Body of pancreas (tissue), 4 donors: ENCODE results near the gene CD81. TPM values are rescaled to one million over a fixed set of nuclear protein-coding genes. Genes with fewer than 3 reads are reported as not detected.

ENCODE experiments used
- ATAC-seq: fragments of 150-250 bp; one replicate; pipeline ENCODE4 v1.9.1; 2016
- DNase-seq, 4 donors: peaks; one replicate each; pipeline ENCODE4 v3.0.0-alpha.2; 2019
- H3K27ac ChIP-seq, 4 donors: fragments of 200-600 bp; sonication (generic); 1 replicate in 3 of 4; 2 replicates in 1 of 4; pipeline versions ENCODE4 v1.5.1 to v1.6.1; 2016 to 2019; ENCODE audit warnings: mild to moderate bottlenecking in 1 of 4, mixed read lengths in 1 of 4, moderate library complexity in 1 of 4
- H3K27me3 ChIP-seq, 2 donors: fragments of 200-600 bp; sonication (generic); one replicate each; pipeline ENCODE4 v1.6.0; 2016; ENCODE audit warnings: mild to moderate bottlenecking in 1 of 2
- H3K36me3 ChIP-seq, 2 donors: fragments of 200-600 bp; sonication (generic); replicated peaks in 1 of 2; 2 replicates each; pipeline ENCODE4 v1.5.1; 2016; ENCODE audit warnings: low read depth in 2 of 2; ENCODE audit not compliant: insufficient read depth in 1 of 2
- H3K4me1 ChIP-seq: fragments of 200-600 bp; sonication (generic); one replicate; pipeline ENCODE4 v1.6.0; 2016
- H3K4me3 ChIP-seq, 2 donors: fragments of 200-600 bp; sonication (generic); 1 replicate in 1 of 2; 2 replicates in 1 of 2; pipeline ENCODE4 v1.5.1; 2016 to 2019
- H3K9me3 ChIP-seq, 3 donors: fragments of 200-600 bp; sonication (generic); 1 replicate in 2 of 3; 2 replicates in 1 of 3; pipeline ENCODE4 v1.5.1; 2016
- CTCF ChIP-seq, 7 experiments: fragments of 450-650 bp in 4 of 7; fragments of 200-600 bp in 3 of 7; sonication (generic) in 3 of 7; IDR thresholded peaks; one replicate each; pipeline ENCODE4 v1.5.1; 2016 to 2019; ENCODE audit warnings: antibody characterized with exemption in 7 of 7
- POLR2A ChIP-seq, 3 donors: fragments of 450-650 bp; IDR thresholded peaks; one replicate each; pipeline ENCODE4 v1.6.1; 2016; ENCODE audit warnings: antibody characterized with exemption in 3 of 3, mild to moderate bottlenecking in 2 of 3
- WGBS, 2 donors: methylation state at CpG; one replicate each; pipeline ENCODE4 v1.1.5; 2017; 5-methylcytosine and 5-hydroxymethylcytosine counted together
- intact Hi-C: fragments of 100-400 bp; cut with DNase I; formaldehyde crosslinking; loops from one replicate; pipeline ENCODE4 v1.15.1; 2023
- total RNA-seq, 2 donors: library from RNA; depleted of rRNA; stranded (reverse); fragments of >200 nt; gene quantifications; one replicate each; pipeline ENCODE4 v1.1.0, GENCODE V29; 2016

The CD81 gene
- total RNA-seq, 2 donors from 2014 or later, result 217 to 332 TPM

GRCh38 chr11:2431395-2431794, 54.3 kb downstream of the CD81 start:
- no peak overlapping the region for H3K27ac ChIP-seq
- 79 to 94% methylated on average over 1 of the region's 1 CpG for WGBS, 2 donors
- no peak for DNase-seq
- H3K36me3 ChIP-seq, result no peaks in the 10 kb centered on the region
- no peaks in the 10 kb centered on the region for H3K27me3 ChIP-seq
- H3K4me3 ChIP-seq, result no peak overlapping the region
- H3K4me1 ChIP-seq, result no peaks in the 10 kb centered on the region
- no peak for ATAC-seq
- TF ChIP-seq CTCF (IDR thresholded peaks at IDR 0.05), result no peak
- no peak for TF ChIP-seq POLR2A (IDR thresholded peaks at IDR 0.05)
- no peaks in the 10 kb centered on the region for H3K9me3 ChIP-seq
- intact Hi-C loops, result no loop called here

GRCh38 chr11:2432171-2432621, 55.1 kb downstream of the CD81 start:
- Histone ChIP-seq H3K4me3 (no peak overlapping the region), H3K36me3 (no peaks in the 10 kb centered on the region), H3K27me3 (no peaks in the 10 kb centered on the region), H3K9me3 (no peaks in the 10 kb centered on the region), H3K27ac (no peak overlapping the region), H3K4me1 (no peaks in the 10 kb centered on the region)
- TF ChIP-seq CTCF (IDR thresholded peaks at IDR 0.05) (no peak), POLR2A (IDR thresholded peaks at IDR 0.05) (no peak)
- ATAC-seq, result no peak
- WGBS, 2 donors, result 83% methylated on average over 12 to 15 of the region's 15 CpGs
- intact Hi-C loops, result no loop called here
- DNase-seq, result no peak

- H3K36me3 ChIP-seq, result no peaks in the 10 kb centered on the region
- no peaks in the 10 kb centered on the region for H3K4me1 ChIP-seq
- intact Hi-C loops, result no loop called here
- no peak overlapping the region for H3K4me3 ChIP-seq
- ATAC-seq (no peak), DNase-seq (no peak)
- H3K9me3 ChIP-seq, result no peaks in the 10 kb centered on the region
- WGBS, 2 donors, result 40 to 92% methylated on average over 1 to 13 of the region's 13 CpGs
- H3K27me3 ChIP-seq, result no peaks in the 10 kb centered on the region
- no peak for TF ChIP-seq CTCF (IDR thresholded peaks at IDR 0.05)
- no peak for TF ChIP-seq POLR2A (IDR thresholded peaks at IDR 0.05)
- H3K27ac ChIP-seq, result no peak overlapping the region
These were observed 55.5 kb downstream of the CD81 start for GRCh38 chr11:2432628-2433071.

- H3K4me1 ChIP-seq, result no peaks in the 10 kb centered on the region
- TF ChIP-seq POLR2A (IDR thresholded peaks at IDR 0.05) (no peak), CTCF (IDR thresholded peaks at IDR 0.05) (no peak)
- no peak for ATAC-seq
- no peaks in the 10 kb centered on the region for H3K36me3 ChIP-seq
- no peak overlapping the region for H3K27ac ChIP-seq
- intact Hi-C loops, result no loop called here
- WGBS, 2 donors, result 94 to 95% methylated on average over 5 to 22 of the region's 22 CpGs
- H3K9me3 ChIP-seq, result no peaks in the 10 kb centered on the region
- no peak for DNase-seq
- no peak overlapping the region for H3K4me3 ChIP-seq
- no peaks in the 10 kb centered on the region for H3K27me3 ChIP-seq
These were observed 56.2 kb downstream of the CD81 start for GRCh38 chr11:2433106-2433925.

- DNase-seq, result no peak
- Histone ChIP-seq H3K27ac (no peak overlapping the region), H3K4me1 (no peaks in the 10 kb centered on the region), H3K27me3 (no peaks in the 10 kb centered on the region), H3K36me3 (no peaks in the 10 kb centered on the region), H3K4me3 (no peak overlapping the region), H3K9me3 (no peaks in the 10 kb centered on the region)
- ATAC-seq, result no peak
- TF ChIP-seq POLR2A (IDR thresholded peaks at IDR 0.05) (no peak), CTCF (IDR thresholded peaks at IDR 0.05) (no peak)
- 83 to 89% methylated on average over 8 of the region's 8 CpGs for WGBS, 2 donors
- intact Hi-C loops, result no loop called here
These were observed 56.9 kb downstream of the CD81 start for GRCh38 chr11:2434008-2434407.
